Activated T-cell treated with anti-CD3 and anti-CD28 coated beads for 4 hours (primary cell): ENCODE measurements around the gene LDLRAD4.

ENCODE experiments used
- DNase-seq: peaks from one replicate; pipeline ENCODE4 v3.0.0-alpha.2; 2020

LDLRAD4 gene

GRCh38 chr18:13289481-13290205 lies 71.1 kb downstream of the LDLRAD4 start:
- DNase-seq: no peak

- DNase-seq: no peak
Observed at GRCh38 chr18:13290856-13291271, 72.3 kb downstream of the LDLRAD4 start.

- no peak for DNase-seq
Observed at GRCh38 chr18:13291299-13291698, 72.7 kb downstream of the LDLRAD4 start.

- no peak for DNase-seq
Observed at GRCh38 chr18:13291745-13292447, 73.3 kb downstream of the LDLRAD4 start.

GRCh38 chr18:13292736-13293135 lies 74.2 kb downstream of the LDLRAD4 start:
- DNase-seq: no peak

GRCh38 chr18:13294309-13294708 lies 75.7 kb downstream of the LDLRAD4 start:
- no peak for DNase-seq

GRCh38 chr18:13295894-13296293 lies 77.3 kb downstream of the LDLRAD4 start:
- DNase-seq: no peak

GRCh38 chr18:13296867-13297574 lies 78.5 kb downstream of the LDLRAD4 start:
- DNase-seq: no peak

- DNase-seq: no peak
Observed at GRCh38 chr18:13298262-13298661, 79.7 kb downstream of the LDLRAD4 start.

- no peak for DNase-seq
Observed at GRCh38 chr18:13300029-13300428, 81.5 kb downstream of the LDLRAD4 start.

GRCh38 chr18:13300796-13301195 lies 82.2 kb downstream of the LDLRAD4 start:
- DNase-seq: no peak

GRCh38 chr18:13302040-13302439 lies 83.5 kb downstream of the LDLRAD4 start:
- no peak for DNase-seq

GRCh38 chr18:13302457-13303225 lies 84.1 kb downstream of the LDLRAD4 start:
- no peak for DNase-seq

- no peak for DNase-seq
Observed at GRCh38 chr18:13303756-13304364, 85.3 kb downstream of the LDLRAD4 start.

- DNase-seq: no peak
Observed at GRCh38 chr18:13305301-13305700, 86.7 kb downstream of the LDLRAD4 start.

- no peak for DNase-seq
Observed at GRCh38 chr18:13306583-13306982, 88.0 kb downstream of the LDLRAD4 start.

GRCh38 chr18:13308369-13308768 lies 89.8 kb downstream of the LDLRAD4 start:
- DNase-seq: no peak

- DNase-seq: no peak
Observed at GRCh38 chr18:13309031-13309747, 90.6 kb downstream of the LDLRAD4 start.

GRCh38 chr18:13309748-13310670 lies 91.4 kb downstream of the LDLRAD4 start:
- DNase-seq: no peak

- no peak for DNase-seq
Observed at GRCh38 chr18:13311193-13311592, 92.6 kb downstream of the LDLRAD4 start.

GRCh38 chr18:13312515-13312914 lies 94.0 kb downstream of the LDLRAD4 start:
- no peak for DNase-seq
